Measurements from ENCODE around the gene RFTN1. TPM values are rescaled to one million over a fixed set of nuclear protein-coding genes. Genes with fewer than 3 reads are reported as not detected.

RFTN1 gene
- total RNA-seq, 4 donors from 2014 or later: 42.4 to 94.4 (median 62.5) TPM

DNA sequence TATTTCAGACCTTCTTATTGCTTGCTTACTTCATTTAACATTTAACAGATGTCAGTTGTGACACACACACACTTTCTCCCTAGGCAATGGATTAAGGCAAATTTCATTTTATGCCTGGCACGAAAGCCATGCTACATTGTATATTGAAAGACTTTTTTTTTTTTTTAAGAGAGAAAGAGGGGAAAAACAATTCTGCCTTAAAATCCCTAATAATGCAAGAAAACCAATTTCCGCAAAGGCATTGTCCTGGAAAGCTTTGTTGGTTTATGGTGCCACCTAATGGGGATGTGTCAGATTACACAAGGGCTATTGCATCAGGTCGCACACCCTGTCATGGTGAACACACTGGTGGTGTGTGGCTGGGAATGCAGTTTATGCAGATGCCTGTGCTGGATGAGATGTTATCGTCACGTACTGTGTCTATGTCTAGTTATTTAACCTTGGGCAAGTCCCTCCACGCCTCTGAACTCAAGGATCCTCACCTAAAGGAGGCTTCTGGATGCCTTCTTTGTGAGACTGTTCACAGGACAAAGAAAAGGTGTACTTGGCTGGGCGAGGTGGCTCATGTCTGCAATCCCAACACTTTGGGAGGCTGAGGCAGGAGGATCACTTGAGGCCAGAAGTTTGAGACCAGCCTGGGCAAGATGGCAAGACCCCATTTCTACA, 37.3 kb upstream of the RFTN1 start:
- DNase-seq (ENCODE audit: low spot score) (peak; percentile 59), ATAC-seq (ENCODE audit: low FRiP score) (peak; percentile 88)
- TF ChIP-seq, protein P1, sequence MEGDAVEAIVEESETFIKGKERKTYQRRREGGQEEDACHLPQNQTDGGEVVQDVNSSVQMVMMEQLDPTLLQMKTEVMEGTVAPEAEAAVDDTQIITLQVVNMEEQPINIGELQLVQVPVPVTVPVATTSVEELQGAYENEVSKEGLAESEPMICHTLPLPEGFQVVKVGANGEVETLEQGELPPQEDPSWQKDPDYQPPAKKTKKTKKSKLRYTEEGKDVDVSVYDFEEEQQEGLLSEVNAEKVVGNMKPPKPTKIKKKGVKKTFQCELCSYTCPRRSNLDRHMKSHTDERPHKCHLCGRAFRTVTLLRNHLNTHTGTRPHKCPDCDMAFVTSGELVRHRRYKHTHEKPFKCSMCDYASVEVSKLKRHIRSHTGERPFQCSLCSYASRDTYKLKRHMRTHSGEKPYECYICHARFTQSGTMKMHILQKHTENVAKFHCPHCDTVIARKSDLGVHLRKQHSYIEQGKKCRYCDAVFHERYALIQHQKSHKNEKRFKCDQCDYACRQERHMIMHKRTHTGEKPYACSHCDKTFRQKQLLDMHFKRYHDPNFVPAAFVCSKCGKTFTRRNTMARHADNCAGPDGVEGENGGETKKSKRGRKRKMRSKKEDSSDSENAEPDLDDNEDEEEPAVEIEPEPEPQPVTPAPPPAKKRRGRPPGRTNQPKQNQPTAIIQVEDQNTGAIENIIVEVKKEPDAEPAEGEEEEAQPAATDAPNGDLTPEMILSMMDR (IDR thresholded peaks at IDR 0.05): peak in 1 of 3 donors; percentile 67

DNA sequence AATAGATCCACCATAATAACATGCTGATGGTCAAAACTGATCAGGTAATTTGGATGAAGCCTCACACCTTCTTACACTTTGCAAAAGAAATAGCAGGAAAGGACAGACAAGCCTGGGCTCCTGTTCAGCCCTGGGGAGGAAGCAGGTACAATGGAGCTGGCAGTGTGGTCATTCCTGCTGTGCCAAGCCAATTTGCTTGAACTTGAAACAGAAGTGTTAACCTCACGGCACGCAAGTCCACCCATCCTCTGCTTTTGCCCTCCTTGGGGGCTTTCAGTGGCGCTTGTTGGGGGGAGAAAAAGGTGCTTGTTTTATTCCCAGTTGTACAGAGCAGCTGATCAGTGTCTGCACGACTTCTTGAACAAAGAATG, 36.8 kb upstream of the RFTN1 start:
- no peak for DNase-seq (ENCODE audit: low spot score)
- no peak for ATAC-seq (ENCODE audit: low FRiP score)
- TF ChIP-seq, protein P1 (IDR thresholded peaks at IDR 0.05): no peak

DNA sequence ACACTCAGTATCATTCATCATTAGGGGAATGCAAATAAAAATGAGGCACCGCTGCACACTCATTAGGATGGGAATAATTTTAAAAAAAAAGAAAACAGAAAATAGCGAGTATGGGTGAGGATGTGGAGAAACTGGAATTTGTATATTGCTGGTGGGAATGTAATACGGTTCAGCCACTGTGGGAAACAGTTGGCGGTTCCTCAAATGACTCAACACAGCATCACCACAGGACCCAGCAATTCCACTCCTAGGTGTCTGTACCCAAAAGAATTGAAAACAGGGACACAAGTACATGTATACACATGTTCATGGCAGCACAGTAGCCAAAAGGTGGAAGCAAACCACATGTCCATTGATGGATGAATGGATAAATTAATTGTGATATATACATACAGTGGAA, 35.2 kb upstream of the RFTN1 start:
- no peak for ATAC-seq (ENCODE audit: low FRiP score)

DNA sequence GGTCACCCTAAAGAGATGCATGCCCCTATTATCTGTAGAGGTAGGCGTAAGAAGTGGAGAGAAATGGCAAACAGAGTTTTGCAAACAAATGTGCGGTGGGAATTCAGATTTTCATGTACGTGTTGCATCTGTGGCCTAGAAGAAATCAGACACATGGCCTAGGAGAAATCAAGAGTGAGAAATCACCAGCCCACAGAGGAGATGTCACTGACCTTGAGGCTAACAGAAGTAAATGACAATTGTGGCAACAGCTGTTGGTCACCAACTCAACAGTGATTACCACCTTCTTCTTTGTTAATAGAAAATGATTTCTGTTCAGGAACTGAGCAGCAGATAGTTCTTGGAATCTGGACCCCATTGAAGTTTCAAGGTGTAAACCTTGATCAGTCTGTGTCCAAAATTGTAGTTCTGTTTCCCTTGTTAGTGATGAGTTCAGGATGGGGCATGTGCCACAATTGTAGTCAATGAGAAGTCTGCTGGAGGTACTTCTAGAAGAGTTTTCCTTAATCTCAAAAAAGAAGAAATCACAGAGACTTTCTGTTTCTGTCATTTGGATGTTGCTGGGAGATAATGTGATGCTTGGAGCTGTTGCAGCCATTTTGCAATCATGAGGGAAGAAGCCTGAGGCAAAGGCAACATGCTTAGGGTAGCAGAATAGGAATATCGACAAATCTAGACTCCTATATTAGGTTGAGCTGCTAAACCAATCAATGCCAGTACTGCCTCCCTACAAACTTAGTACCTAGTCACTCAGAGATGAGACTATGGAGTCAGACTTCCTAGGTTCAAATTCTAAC, 34.3 kb upstream of the RFTN1 start:
- TF ChIP-seq, protein P1 (IDR thresholded peaks at IDR 0.05): no peak
- ATAC-seq (ENCODE audit: low FRiP score): no peak
- no peak for DNase-seq (ENCODE audit: low spot score)

More for the DNA sequence above, 35.2 kb upstream of the RFTN1 start:
- TF ChIP-seq, protein P1 (IDR thresholded peaks at IDR 0.05): no peak
- DNase-seq (ENCODE audit: low spot score): no peak

DNA sequence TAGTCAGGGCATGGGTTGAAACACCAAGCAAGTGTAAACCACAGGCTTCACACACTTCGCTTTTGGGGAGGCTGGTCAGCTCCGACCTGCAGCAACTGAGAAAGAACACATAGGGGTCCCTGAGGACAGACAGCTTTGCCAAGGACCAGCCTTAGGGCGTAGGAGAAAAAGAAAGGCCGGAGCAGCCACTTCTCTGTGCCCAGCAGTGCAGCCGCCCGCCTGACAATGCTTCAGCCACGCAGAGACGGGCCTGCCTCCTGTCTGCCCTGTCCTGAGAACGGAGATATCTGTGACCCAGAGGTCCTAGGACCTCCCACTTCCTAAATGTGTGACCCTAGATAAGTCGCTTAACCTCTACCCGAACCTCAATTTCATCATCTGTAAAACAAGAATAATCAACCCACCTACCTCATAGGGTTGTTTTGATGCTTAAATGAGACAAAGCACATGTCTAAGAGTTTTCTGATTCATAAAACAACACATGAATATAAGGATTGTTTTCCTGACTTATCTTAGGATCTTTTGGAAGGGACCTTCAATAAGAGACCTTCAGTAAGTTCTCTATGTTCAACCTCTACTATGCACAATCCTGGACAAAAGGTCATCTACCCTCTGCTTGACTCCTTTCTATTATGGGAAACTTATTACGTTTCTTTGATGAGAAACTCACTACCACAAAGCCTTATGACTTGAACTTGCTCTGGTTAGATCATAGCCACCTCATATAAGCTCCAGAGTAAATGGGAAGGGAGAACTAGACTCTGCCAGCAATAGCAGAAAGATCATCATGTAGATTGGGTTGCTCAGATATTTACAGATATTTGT, 32.9 kb upstream of the RFTN1 start:
- no peak for ATAC-seq (ENCODE audit: low FRiP score)
- TF ChIP-seq, protein P1 (IDR thresholded peaks at IDR 0.05): no peak
- DNase-seq (ENCODE audit: low spot score): no peak

DNA sequence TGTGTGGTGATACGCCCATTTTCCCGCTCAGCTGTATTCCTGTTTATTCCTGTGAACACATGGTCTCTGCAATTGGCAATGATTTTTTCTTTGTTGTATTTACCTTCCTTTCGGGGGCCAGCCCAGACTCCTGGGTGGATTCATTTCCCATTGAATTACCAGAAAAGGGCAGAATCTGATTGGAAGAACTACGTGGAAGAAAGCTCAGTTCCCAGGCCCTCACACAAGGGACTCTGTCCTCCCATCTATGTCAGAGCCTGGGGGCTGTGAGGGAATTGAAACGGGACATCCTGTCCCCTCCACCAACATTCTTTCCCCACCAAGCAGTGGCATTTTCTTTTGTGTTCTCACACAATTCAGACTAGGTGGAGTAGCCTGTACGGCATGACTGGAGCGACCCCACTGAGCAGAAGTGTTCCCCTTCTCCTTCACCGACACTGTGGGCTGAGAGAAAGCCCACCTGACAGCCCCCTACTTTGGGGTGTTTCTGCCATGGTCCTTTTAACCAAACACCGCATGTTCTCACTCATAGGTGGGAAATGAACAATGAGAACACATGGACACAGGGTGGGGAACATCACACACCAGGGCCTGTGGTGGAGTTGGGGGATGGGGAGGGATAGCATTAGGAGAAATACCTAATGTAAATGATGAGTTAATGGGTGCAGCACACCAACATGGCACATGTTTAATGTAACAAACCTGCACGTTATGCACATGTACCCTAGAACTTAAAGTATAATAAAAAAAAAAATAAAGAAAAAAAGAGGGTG, 32.1 kb upstream of the RFTN1 start:
- DNase-seq (ENCODE audit: low spot score) (no peak), ATAC-seq (ENCODE audit: low FRiP score) (no peak)

More for the DNA sequence above, 32.1 kb upstream of the RFTN1 start:
- TF ChIP-seq, protein P1 (IDR thresholded peaks at IDR 0.05): no peak
